Activated T-helper 1 cell treated with anti-CD3 and anti-CD28 coated beads, Interleukin-2, amount 50 U/mL, for 16 hours (primary cell): ENCODE results near the gene SLC23A2.
"Not testable (repeated sequence)": the region's sequence is repeated elsewhere in the genome, so short reads cannot be mapped to it uniquely, and the experiment has no call there.

Source experiments
- DNase-seq, 2 donors: peaks; one replicate each; pipeline ENCODE4 v3.0.0-alpha.2; 2020; ENCODE audit warnings: low read depth in 1 of 2, low spot score in 1 of 2

SLC23A2 gene

GRCh38 chr20:4937407-4938319 lies 63.6 kb downstream of the SLC23A2 start:
- DNase-seq: no peak

DNA sequence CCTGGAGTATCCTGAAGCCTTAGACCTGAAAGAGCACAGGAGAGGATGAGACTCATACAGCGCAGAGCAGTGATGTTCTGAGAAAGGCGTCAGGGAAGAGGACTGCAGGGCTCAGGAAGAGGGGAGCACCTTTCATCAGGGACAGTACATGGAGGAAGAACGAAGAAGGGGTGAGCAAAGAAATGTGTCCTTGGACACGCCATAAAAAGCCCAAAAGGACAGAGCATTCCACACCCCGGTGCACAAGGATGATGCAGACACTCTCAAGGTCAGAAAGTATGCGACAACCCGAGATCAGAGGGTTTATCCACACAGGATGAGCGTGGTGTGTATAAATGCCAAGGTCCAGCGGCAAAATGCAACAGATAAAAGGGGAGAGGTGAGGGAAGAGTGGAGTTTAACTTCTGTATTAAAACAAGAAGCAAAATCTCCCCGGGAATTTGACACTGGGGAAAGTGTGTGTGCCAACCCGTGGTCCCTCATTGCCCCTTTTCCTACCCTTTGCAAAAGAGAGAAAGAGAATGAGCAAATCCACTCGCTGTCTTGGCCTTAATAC lies 64.4 kb downstream of the SLC23A2 start:
- DNase-seq: no peak

GRCh38 chr20:4936392-4936850 lies 64.9 kb downstream of the SLC23A2 start:
- DNase-seq: no peak

GRCh38 chr20:4932061-4932460 lies 69.2 kb downstream of the SLC23A2 start:
- DNase-seq: no peak

- no peak for DNase-seq
Measured at GRCh38 chr20:4929686-4930397, 71.5 kb downstream of the SLC23A2 start.

DNA sequence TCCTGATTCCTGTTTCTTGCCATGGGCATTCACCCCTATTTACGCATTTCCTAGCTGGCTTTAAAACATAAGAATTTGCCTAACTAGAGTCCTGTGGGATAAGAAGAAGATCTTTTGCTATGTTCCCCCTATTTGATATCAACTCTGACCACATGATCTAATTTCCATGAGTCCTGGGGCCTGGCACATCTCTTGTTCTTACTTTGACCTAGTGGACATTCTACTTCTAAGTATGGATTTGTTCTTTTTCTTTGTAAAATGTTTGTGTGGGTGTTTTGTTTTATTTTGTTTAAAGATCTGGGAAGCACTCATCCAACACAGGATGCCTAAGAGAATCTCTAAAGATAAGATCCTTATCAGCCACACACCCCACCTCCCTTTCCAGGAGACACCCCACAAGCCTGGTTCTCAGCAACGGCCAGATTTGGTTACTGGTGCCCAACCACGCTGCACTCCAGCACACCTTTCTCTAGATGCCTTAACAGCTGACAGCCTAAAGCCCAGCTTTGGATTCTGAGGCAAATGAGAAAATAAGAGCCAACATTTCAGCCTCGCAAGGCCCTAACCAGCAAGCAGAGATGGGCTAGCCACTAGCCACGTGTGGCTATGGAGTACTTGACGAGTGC lies 74.7 kb downstream of the SLC23A2 start:
- no peak for DNase-seq

- DNase-seq: no peak
Measured at GRCh38 chr20:4925842-4926530, 75.3 kb downstream of the SLC23A2 start.

DNA sequence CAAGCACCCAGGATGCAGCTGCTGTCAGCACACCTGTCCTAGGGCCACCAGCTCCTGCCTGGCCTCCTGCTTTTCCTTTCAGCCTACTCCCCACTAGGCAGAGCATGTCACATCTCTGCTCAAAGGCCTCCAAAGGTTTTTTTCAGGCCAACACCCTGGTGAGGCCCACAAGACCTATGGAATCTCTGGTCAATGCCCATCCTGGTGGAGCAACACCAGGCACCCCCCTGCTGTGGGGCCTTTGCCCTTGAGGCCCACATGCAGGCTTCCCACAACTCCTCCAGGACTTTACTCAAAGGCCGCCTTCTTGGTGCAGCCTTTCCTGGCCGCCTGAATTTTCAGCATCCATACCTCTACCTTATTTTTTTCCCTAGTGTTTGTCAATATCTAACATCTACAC lies 76.9 kb downstream of the SLC23A2 start:
- no peak for DNase-seq

- DNase-seq: no peak
Measured at GRCh38 chr20:4924032-4924431, 77.3 kb downstream of the SLC23A2 start.

- no peak for DNase-seq
Measured at GRCh38 chr20:4922186-4922585, 79.1 kb downstream of the SLC23A2 start.

- not testable (repeated sequence) for DNase-seq
Measured at GRCh38 chr20:4921271-4921670, 80.0 kb downstream of the SLC23A2 start.

- no peak for DNase-seq
Measured at GRCh38 chr20:4920655-4921054, 80.7 kb downstream of the SLC23A2 start.

- DNase-seq: no peak
Measured at GRCh38 chr20:4920131-4920530, 81.2 kb downstream of the SLC23A2 start.

DNA sequence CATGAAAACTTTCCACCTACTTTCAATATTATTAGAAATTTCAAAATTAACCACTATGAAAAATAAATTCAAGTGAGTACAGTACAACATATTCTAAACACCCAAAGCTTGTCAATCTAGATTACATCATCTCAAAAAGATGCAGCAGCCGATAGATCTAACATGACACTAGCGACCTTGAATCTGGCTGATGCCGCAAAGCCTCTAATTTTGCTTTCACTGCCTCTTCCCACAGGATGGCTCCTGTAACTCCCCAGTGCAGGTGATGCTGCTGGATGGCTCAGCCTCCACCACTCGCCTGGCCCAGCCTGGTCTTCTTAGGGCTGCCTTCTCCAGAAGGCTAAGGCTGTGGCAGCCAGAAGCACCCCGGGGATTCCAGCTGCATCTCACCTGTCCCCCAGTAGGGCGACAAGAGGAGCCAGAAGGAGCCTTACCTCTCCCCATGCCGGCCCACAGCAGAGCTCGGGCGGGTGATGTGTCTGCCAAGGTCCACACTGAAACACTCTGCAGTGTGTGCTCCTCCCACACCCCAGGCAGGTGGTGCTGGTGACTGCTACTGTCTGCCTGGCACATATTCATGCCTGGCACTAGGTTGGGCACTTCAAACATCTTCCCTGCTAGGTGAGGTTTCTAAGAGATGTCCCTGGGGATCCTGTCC lies 82.1 kb downstream of the SLC23A2 start:
- DNase-seq: no peak

DNA sequence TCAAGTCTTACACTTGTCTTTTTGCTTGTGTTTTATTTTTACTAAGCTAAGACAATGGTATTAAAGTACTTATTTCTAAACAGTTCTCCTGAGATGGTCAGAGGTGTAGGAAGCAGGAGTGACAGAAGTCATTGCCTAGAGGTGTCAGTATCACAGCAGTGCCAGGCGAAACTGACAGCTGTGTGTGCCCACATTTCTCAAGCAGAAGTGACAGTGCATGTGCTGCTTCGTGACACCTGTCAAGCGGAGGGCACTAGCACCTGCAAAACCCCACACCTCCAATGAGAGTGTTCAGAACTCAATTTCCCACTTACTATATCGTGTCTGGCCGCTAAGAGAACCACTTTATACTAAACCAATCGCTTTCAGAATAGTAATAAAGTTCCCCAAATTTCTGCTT lies 82.8 kb downstream of the SLC23A2 start:
- no peak for DNase-seq

GRCh38 chr20:4916971-4917881 lies 84.1 kb downstream of the SLC23A2 start:
- no peak for DNase-seq

GRCh38 chr20:4913147-4913546 lies 88.2 kb downstream of the SLC23A2 start:
- DNase-seq: no peak

DNA sequence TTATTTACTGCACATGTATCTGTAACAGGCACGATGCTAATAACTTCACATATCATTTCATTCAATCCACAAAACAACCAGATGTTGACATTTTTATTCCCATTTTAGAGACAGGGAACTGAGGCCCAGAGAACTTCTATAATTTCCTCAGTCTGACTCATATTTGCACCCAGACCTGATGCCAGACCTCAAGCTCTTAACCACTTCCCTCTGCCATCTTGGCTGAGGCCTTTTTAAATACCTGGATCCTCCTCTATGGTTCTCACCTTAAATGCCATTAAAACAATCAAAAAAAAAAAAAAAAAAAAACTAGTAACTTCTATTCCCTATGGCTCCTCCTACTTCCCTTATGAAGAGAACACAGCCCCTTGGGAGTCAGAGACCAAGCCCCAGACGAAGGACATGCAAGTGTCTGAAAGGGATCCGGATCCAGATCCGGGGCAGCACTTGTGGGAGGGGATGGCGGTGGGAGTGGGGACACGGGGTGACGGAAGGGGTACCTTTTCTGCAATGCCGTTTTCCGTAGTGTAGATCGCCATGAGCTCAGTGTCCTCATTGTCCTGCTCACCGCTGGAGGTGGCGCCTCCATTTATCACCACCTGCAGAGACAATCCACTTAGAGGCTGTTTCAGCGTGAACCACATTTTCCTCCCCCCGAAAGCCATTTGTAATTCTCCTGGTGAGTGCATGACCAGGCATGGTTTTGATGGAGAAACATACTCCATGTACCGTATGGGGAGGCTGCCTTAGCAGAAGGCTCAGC lies 88.7 kb downstream of the SLC23A2 start:
- DNase-seq: no peak

- DNase-seq: no peak
Measured at GRCh38 chr20:4910951-4911350, 90.4 kb downstream of the SLC23A2 start.
